IMR-90 (cell line): Measurements from ENCODE around the gene PUDP. TPM values are rescaled to one million over a fixed set of nuclear protein-coding genes. Genes with fewer than 3 reads are reported as not detected.

Experiments used
- ATAC-seq: fragments of 200-7000 bp; cut with Tn5 transposase; 2 replicates; pipeline ENCODE4 v1.9.1; 2020; ENCODE audit warnings: low read depth, mild to moderate bottlenecking, moderate library complexity
- BruUV-seq: library from RNA; stranded (reverse); fragments of 400-500 nt; replicated peaks from 2 replicates; lab custom pipeline; 2021; lab: Mats Ljungman, UMichigan
- CTCF ChIA-PET: fragments of 300-600 bp; formaldehyde crosslinking; extraction: SDS; loops from one replicate; lab custom pipeline; 2021; ENCODE audit warnings: antibody characterized with exemption; lab: Yijun Ruan, JAX
- POLR2A ChIA-PET: fragments of 300-600 bp; sonication (Branson Sonifier 250); formaldehyde crosslinking; loops from one replicate; lab custom pipeline; 2022; ENCODE audit warnings: antibody characterized with exemption; ENCODE audit not compliant: unreplicated experiment; lab: Charles Lee
- DNase-seq: peaks from one replicate; pipeline ENCODE4 v3.0.0; 2013
- H2AFZ ChIP-seq: replicated peaks from 2 replicates; pipeline ENCODE3; 2013; ENCODE audit warnings: low read length, mild to moderate bottlenecking; ENCODE audit not compliant: poor library complexity
- H2AK5ac ChIP-seq: 2 replicates; pipeline ENCODE4 v1.6.1; 2013; ENCODE audit warnings: low read depth, low read length, inconsistent platforms
- H2AK9ac ChIP-seq: replicated peaks from 2 replicates; pipeline ENCODE3; 2013; ENCODE audit warnings: mild to moderate bottlenecking, low read depth, low read length, moderate library complexity; ENCODE audit not compliant: poor library complexity
- H2BK120ac ChIP-seq: 2 replicates; pipeline ENCODE4 v1.6.1; 2013; ENCODE audit warnings: low read depth, low read length, inconsistent platforms
- H2BK15ac ChIP-seq: 3 replicates; pipeline ENCODE4 v1.6.1; 2013; ENCODE audit warnings: low read depth, low read length, inconsistent platforms
- H2BK20ac ChIP-seq: 2 replicates; pipeline ENCODE4 v1.6.1; 2013; ENCODE audit warnings: low read depth, mild to moderate bottlenecking, inconsistent platforms, low read length, moderate library complexity
- H2BK5ac ChIP-seq: 2 replicates; pipeline ENCODE4 v1.6.1; 2013; ENCODE audit warnings: mild to moderate bottlenecking, low read depth, low read length, inconsistent platforms; ENCODE audit not compliant: poor library complexity, severe bottlenecking
- H3K14ac ChIP-seq: replicated peaks from 2 replicates; pipeline ENCODE4 v1.6.1; 2013; ENCODE audit warnings: low read depth, low read length, inconsistent platforms
- H3K18ac ChIP-seq: 2 replicates; pipeline ENCODE4 v1.6.1; 2013; ENCODE audit warnings: low read depth, low read length, control low read depth
- H3K23ac ChIP-seq: 2 replicates; pipeline ENCODE4 v1.6.1; 2013; ENCODE audit warnings: low read depth, low read length, inconsistent platforms
- H3K27ac ChIP-seq: 2 replicates; pipeline ENCODE4 v1.5.1; 2013; ENCODE audit warnings: mild to moderate bottlenecking, control low read depth, low read length; ENCODE audit not compliant: insufficient read depth
- H3K27me3 ChIP-seq: 2 replicates; pipeline ENCODE4 v1.6.1; 2013; ENCODE audit warnings: low read length; ENCODE audit not compliant: control insufficient read depth, insufficient read depth
- H3K36me3 ChIP-seq: 2 replicates; pipeline ENCODE4 v1.6.1; 2013; ENCODE audit warnings: low read length, mixed read lengths; ENCODE audit not compliant: control insufficient read depth, insufficient read depth
- H3K4ac ChIP-seq: 2 replicates; pipeline ENCODE4 v1.6.1; 2013; ENCODE audit warnings: low read depth, low read length, inconsistent platforms
- H3K4me1 ChIP-seq: 2 replicates; pipeline ENCODE4 v1.6.1; 2013; ENCODE audit warnings: low read length, mixed read lengths; ENCODE audit not compliant: control insufficient read depth, insufficient read depth
- H3K4me2 ChIP-seq: 2 replicates; pipeline ENCODE4 v1.6.1; 2013; ENCODE audit warnings: low read depth, mild to moderate bottlenecking, control low read depth, low read length, moderate library complexity
- H3K4me3 ChIP-seq: 2 replicates; pipeline ENCODE4 v1.5.1; 2013; ENCODE audit warnings: low read depth, mild to moderate bottlenecking, control low read depth, low read length, moderate library complexity; ENCODE audit not compliant: insufficient read depth
- H3K56ac ChIP-seq: 2 replicates; pipeline ENCODE4 v1.6.1; 2013; ENCODE audit warnings: low read length, inconsistent platforms; ENCODE audit not compliant: insufficient read depth; ENCODE audit errors: extremely low read depth
- H3K79me1 ChIP-seq, 2 experiments: 2 replicates each; pipeline ENCODE4 v1.6.1; 2013; ENCODE audit warnings: low read length in 2 of 2, inconsistent platforms in 1 of 2, low read depth in 1 of 2
- H3K9ac ChIP-seq: 2 replicates; pipeline ENCODE4 v1.6.1; 2013; ENCODE audit warnings: low read depth, low read length, control low read depth
- H3K9me1 ChIP-seq: 2 replicates; pipeline ENCODE4 v1.6.1; 2013; ENCODE audit warnings: low read length, inconsistent platforms; ENCODE audit not compliant: insufficient read depth
- H3K9me3 ChIP-seq: 2 replicates; pipeline ENCODE4 v1.6.1; 2013; ENCODE audit warnings: low read length; ENCODE audit not compliant: control insufficient read depth, insufficient read depth
- H4K20me1 ChIP-seq: 2 replicates; pipeline ENCODE4 v1.6.1; 2013; ENCODE audit warnings: low read length, inconsistent platforms; ENCODE audit not compliant: insufficient read depth
- H4K5ac ChIP-seq: 2 replicates; pipeline ENCODE4 v1.6.1; 2013; ENCODE audit warnings: mild to moderate bottlenecking, low read depth, low read length, control low read depth
- H4K8ac ChIP-seq, 2 experiments: 2 replicates each; pipeline ENCODE4 v1.6.1; 2013; ENCODE audit warnings: low read depth in 2 of 2, low read length in 2 of 2, control low read depth in 1 of 2, inconsistent platforms in 1 of 2
- H4K91ac ChIP-seq: 2 replicates; pipeline ENCODE4 v1.6.1; 2013; ENCODE audit warnings: low read depth, low read length, inconsistent platforms; ENCODE audit not compliant: insufficient read depth
- BHLHE40 ChIP-seq: fragments of 150-350 bp; IDR thresholded peaks from 2 replicates; pipeline ENCODE4 v1.6.1; 2016; ENCODE audit warnings: mild to moderate bottlenecking, low read depth, low read length
- CEBPB ChIP-seq: IDR thresholded peaks from 2 replicates; pipeline ENCODE4 v1.6.1; 2012; ENCODE audit warnings: low read depth, low read length, improper control_type of control experiment
- CHD1 ChIP-seq: IDR thresholded peaks from 2 replicates; pipeline ENCODE4 v1.6.1; 2012; ENCODE audit warnings: low read depth, low read length, improper control_type of control experiment
- CTCF ChIP-seq: conservative IDR thresholded peaks from 2 replicates; pipeline ENCODE4 v1.5.1; 2012; ENCODE audit warnings: mild to moderate bottlenecking, low read depth, low read length, improper control_type of control experiment
- ELK1 ChIP-seq: fragments of 150-350 bp; IDR thresholded peaks from 2 replicates; pipeline ENCODE4 v1.6.1; 2016; ENCODE audit warnings: low read depth, mild to moderate bottlenecking, low read length, moderate library complexity, borderline replicate concordance
- FOS ChIP-seq: fragments of 150-350 bp; IDR thresholded peaks from 2 replicates; pipeline ENCODE4 v1.6.1; 2016; ENCODE audit warnings: low read depth, low read length
- MAFK ChIP-seq: IDR thresholded peaks from 2 replicates; pipeline ENCODE4 v1.6.1; 2012; ENCODE audit warnings: low read depth, low read length, improper control_type of control experiment
- MAZ ChIP-seq: IDR thresholded peaks from 2 replicates; pipeline ENCODE4 v1.6.1; 2012; ENCODE audit warnings: low read depth, mild to moderate bottlenecking, low read length, improper control_type of control experiment, moderate library complexity, borderline replicate concordance
- MXI1 ChIP-seq: IDR thresholded peaks from 2 replicates; pipeline ENCODE4 v1.6.1; 2012; ENCODE audit warnings: low read depth, mild to moderate bottlenecking, low read length, moderate library complexity, borderline replicate concordance
- NFE2L2 ChIP-seq: fragments of 150-350 bp; IDR thresholded peaks from 2 replicates; pipeline ENCODE4 v1.6.1; 2016; ENCODE audit warnings: low read depth, mild to moderate bottlenecking, low read length
- POLR2A ChIP-seq: IDR thresholded peaks from 2 replicates; pipeline ENCODE4 v1.6.1; 2012; ENCODE audit warnings: mild to moderate bottlenecking, low read depth, low read length
- RAD21 ChIP-seq: IDR thresholded peaks from 2 replicates; pipeline ENCODE4 v1.6.1; 2012; ENCODE audit warnings: low read length, improper control_type of control experiment
- RCOR1 ChIP-seq: IDR thresholded peaks from 2 replicates; pipeline ENCODE4 v1.6.1; 2012; ENCODE audit warnings: mild to moderate bottlenecking, low read length, improper control_type of control experiment; ENCODE audit not compliant: insufficient replicate concordance
- RFX5 ChIP-seq: IDR thresholded peaks from 2 replicates; pipeline ENCODE4 v1.8.0; 2012; ENCODE audit warnings: low read depth, mild to moderate bottlenecking, low read length, moderate library complexity
- SMC3 ChIP-seq: fragments of 150-350 bp; IDR thresholded peaks from 2 replicates; pipeline ENCODE4 v1.6.1; 2016; ENCODE audit warnings: low read depth, mild to moderate bottlenecking, antibody characterized with exemption, low read length, moderate library complexity
- USF2 ChIP-seq: fragments of 150-350 bp; IDR thresholded peaks from 2 replicates; pipeline ENCODE4 v1.6.1; 2017; ENCODE audit warnings: mild to moderate bottlenecking, antibody characterized with exemption, low read length, low read depth
- WGBS, 2 experiments: methylation state at CpG; one replicate each; pipeline versions ENCODE4 v1.1.5 to v1.1.7; 2013; ENCODE audit warnings: missing lambda C conversion rate in 2 of 2; ENCODE audit not compliant: insufficient read length in 1 of 2; ENCODE audit errors: extremely low coverage in 2 of 2; 5-methylcytosine and 5-hydroxymethylcytosine counted together
- dilution Hi-C: fragments of 300-500 bp; cut with HindIII; formaldehyde crosslinking; loops from one replicate; pipeline ENCODE4 v1.14.3; 2018; ENCODE audit warnings: low sequenced_read_pairs; ENCODE audit not compliant: unreplicated experiment
- in situ Hi-C: fragments of 300-500 bp; cut with MboI; formaldehyde crosslinking; loops from 3 replicates; pipeline ENCODE4 v1.14.3; 2019; ENCODE audit warnings: low sequenced_read_pairs, inconsistent platforms, mixed read lengths
- intact Hi-C: fragments of 100-400 bp; cut with micrococcal nuclease; formaldehyde crosslinking; loops from 2 replicates; pipeline ENCODE4 v1.10.0; 2022
- polyA plus RNA-seq, 3 experiments: library from polyadenylated mRNA; depleted of rRNA; stranded (reverse); fragments of >200 nt; gene quantifications; 2 replicates each; pipeline ENCODE4 v1.2.3, GENCODE V29; 2012; ENCODE audit warnings: low replicate concordance in 1 of 3
- total RNA-seq: library from RNA; depleted of rRNA; stranded (reverse); fragments of >200 nt; gene quantifications from 2 replicates; pipeline ENCODE4 v1.2.3, GENCODE V29; 2012

PUDP gene
- total and polyA plus RNA-seq, 2 of the 4 experiments (the other 2 are of a cell fraction) = 22.2 to 28.6 TPM

- Histone ChIP-seq H4K5ac (no peak overlapping the region), H3K9me1 (peaks cover 2% of the 10 kb centered on the region; the same call in 1 of the 2 replicates), H3K23ac (no peak overlapping the region), H3K36me3 (no peaks in the 10 kb centered on the region), H3K79me1 (peaks cover 34 to 38% of the 10 kb centered on the region in 2 experiments), H2AK9ac (no peak overlapping the region), H3K4ac (no peak overlapping the region), H3K56ac (no peak overlapping the region), H2BK120ac (no peak overlapping the region), H3K14ac (no peak overlapping the region), H2BK5ac (no peak overlapping the region), H4K8ac (no peak overlapping the region), H3K9me3 (no peaks in the 10 kb centered on the region), H4K20me1 (peaks cover 15% of the 10 kb centered on the region; the same call in 1 of the 2 replicates), H3K4me1 (peaks cover 4% of the 10 kb centered on the region; the same call in 1 of the 2 replicates), H2BK20ac (no peak overlapping the region), H3K9ac (no peak overlapping the region), H2AFZ (no peak overlapping the region), H3K4me2 (no peak overlapping the region), H2BK15ac (no peak overlapping the region), H3K4me3 (no peak overlapping the region), H3K27ac (no peak overlapping the region), H3K27me3 (no peaks in the 10 kb centered on the region), H2AK5ac (no peak overlapping the region), H3K18ac (no peak overlapping the region), H4K91ac (no peak overlapping the region)
- in situ Hi-C loops = no loop called here
- DNase-seq (no peak), ATAC-seq (no peak)
- WGBS, 2 experiments = no CpG with 5 or more reads among the region's 3 CpGs
- CTCF ChIA-PET = no interaction called here
- TF ChIP-seq ELK1 = no peak
- TF ChIP-seq CTCF = no peak
- TF ChIP-seq MXI1 = no peak
- no peak for TF ChIP-seq CHD1
- no peak for TF ChIP-seq MAZ
- TF ChIP-seq POLR2A = no peak
- no peak for TF ChIP-seq NFE2L2
- TF ChIP-seq RCOR1 = no peak
- no peak for TF ChIP-seq RAD21
- no peak for TF ChIP-seq CEBPB
- TF ChIP-seq MAFK = no peak
- TF ChIP-seq BHLHE40 = no peak
- no peak for TF ChIP-seq FOS
- no peak for TF ChIP-seq USF2
- no peak for TF ChIP-seq RFX5
- no peak for TF ChIP-seq SMC3
- dilution Hi-C loops = no loop called here
- POLR2A ChIA-PET = no interaction called here
- BruUV-seq = no TSS peak
- intact Hi-C loops = no loop called here
Observed at GRCh38 chrX:7116081-7116480, 31.9 kb downstream of the PUDP start.
